ENCODE measurements around the gene PHYKPL.
"Not testable (repeated sequence)": the region's sequence is repeated elsewhere in the genome, so short reads cannot be mapped to it uniquely, and the experiment has no call there.

Gene PHYKPL

GRCh38 chr5:178240341-178240741 is 7.7 kb upstream of the PHYKPL start:
- no peak for DNase-seq (ENCODE audit: low read depth in 2 of 3, low spot score in 2 of 3)

GRCh38 chr5:178239626-178240301 is 7.2 kb upstream of the PHYKPL start:
- not testable (repeated sequence) for DNase-seq (ENCODE audit: low read depth in 2 of 3, low spot score in 2 of 3)

- DNase-seq (ENCODE audit: low read depth in 2 of 3, low spot score in 2 of 3), result no peak
Observed at GRCh38 chr5:178238711-178239592, 6.3 kb upstream of the PHYKPL start.

GRCh38 chr5:178238313-178238635 is 5.7 kb upstream of the PHYKPL start:
- DNase-seq (ENCODE audit: low read depth in 2 of 3, low spot score in 2 of 3), result no peak

- DNase-seq (ENCODE audit: low read depth in 2 of 3, low spot score in 2 of 3), result no peak
Observed at GRCh38 chr5:178237431-178238312, 5.1 kb upstream of the PHYKPL start.

GRCh38 chr5:178236679-178237078 is 4.1 kb upstream of the PHYKPL start:
- no peak for DNase-seq (ENCODE audit: low read depth in 2 of 3, low spot score in 2 of 3)

- no peak for DNase-seq (ENCODE audit: low read depth in 2 of 3, low spot score in 2 of 3)
Observed at GRCh38 chr5:178236126-178236525, 3.5 kb upstream of the PHYKPL start.

GRCh38 chr5:178235588-178235974 is 3.0 kb upstream of the PHYKPL start:
- DNase-seq (ENCODE audit: low read depth in 2 of 3, low spot score in 2 of 3), result no peak

GRCh38 chr5:178234750-178235587 is 2.4 kb upstream of the PHYKPL start:
- DNase-seq (ENCODE audit: low read depth in 2 of 3, low spot score in 2 of 3), result peak; percentile 53 to 85 (median 84)

GRCh38 chr5:178234121-178234749 is 1.6 kb upstream of the PHYKPL start:
- DNase-seq (ENCODE audit: low read depth in 2 of 3, low spot score in 2 of 3), result no peak

GRCh38 chr5:178232920-178233429 is 373 bp upstream of the PHYKPL start:
- no peak for DNase-seq (ENCODE audit: low read depth in 2 of 3, low spot score in 2 of 3)

- DNase-seq (ENCODE audit: low read depth in 2 of 3, low spot score in 2 of 3), result no peak
Observed at GRCh38 chr5:178231539-178232123, 971 bp downstream of the PHYKPL start.

- DNase-seq (ENCODE audit: low read depth in 2 of 3, low spot score in 2 of 3), result no peak
Observed at GRCh38 chr5:178230879-178231538, 1.6 kb downstream of the PHYKPL start.

GRCh38 chr5:178229861-178230260 is 2.7 kb downstream of the PHYKPL start:
- no peak for DNase-seq (ENCODE audit: low read depth in 2 of 3, low spot score in 2 of 3)

- not testable (repeated sequence) for DNase-seq (ENCODE audit: low read depth in 2 of 3, low spot score in 2 of 3)
Observed at GRCh38 chr5:178229111-178229510, 3.5 kb downstream of the PHYKPL start.

- no peak for DNase-seq (ENCODE audit: low read depth in 2 of 3, low spot score in 2 of 3)
Observed at GRCh38 chr5:178228609-178229008, 4.0 kb downstream of the PHYKPL start.

GRCh38 chr5:178227929-178228328 is 4.7 kb downstream of the PHYKPL start:
- no peak for DNase-seq (ENCODE audit: low read depth in 2 of 3, low spot score in 2 of 3)

- no peak for DNase-seq (ENCODE audit: low read depth in 2 of 3, low spot score in 2 of 3)
Observed at GRCh38 chr5:178227138-178227659, 5.4 kb downstream of the PHYKPL start.

GRCh38 chr5:178225174-178225573 is 7.4 kb downstream of the PHYKPL start:
- no peak for DNase-seq (ENCODE audit: low read depth in 2 of 3, low spot score in 2 of 3)
